ENCODE results near the gene PTPN11.
"Not testable (repeated sequence)": the region's sequence is repeated elsewhere in the genome, so short reads cannot be mapped to it uniquely, and the experiment has no call there.

PTPN11 gene

DNA sequence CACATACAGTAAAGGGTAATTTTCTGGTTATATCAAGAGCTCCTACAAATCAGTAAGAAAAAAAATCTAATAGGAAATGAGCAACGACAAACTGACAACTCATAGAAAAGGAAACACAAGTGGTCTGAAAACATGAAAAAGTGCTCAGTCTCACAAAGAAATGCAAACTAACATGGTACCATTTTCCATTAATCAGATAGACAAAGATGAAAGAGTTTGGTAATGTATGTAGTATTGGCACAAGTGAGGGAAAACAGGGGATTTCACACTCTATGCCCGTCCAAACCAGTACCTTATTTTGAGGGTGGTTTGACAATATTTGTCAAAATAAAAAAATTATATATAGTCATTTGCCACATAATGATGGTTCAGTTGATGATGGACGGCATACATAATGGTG lies 13.2 kb downstream of the PTPN11 start:
- no CpG with 5 or more reads among the region's 3 CpGs for WGBS (ENCODE audit: insufficient coverage)

DNA sequence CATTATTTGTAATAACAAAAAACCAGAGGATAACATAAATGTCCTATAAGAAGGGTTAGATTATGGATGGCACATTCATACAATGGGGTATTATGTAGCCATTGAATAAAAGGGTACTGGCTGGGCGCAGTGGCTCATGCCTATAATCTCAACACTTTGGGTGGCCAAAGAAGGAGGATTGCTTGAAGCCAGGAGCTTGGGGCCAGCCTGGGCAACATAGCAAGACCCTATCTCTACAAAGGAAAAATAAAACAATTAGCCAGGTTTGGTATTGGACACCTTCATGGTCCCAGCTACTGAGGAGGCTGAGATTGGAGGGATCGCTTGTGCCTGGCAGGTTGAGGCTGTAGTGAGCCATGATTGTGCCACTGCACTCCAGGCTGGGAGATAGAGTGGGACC lies 14.8 kb downstream of the PTPN11 start:
- Histone ChIP-seq H3K4me1 (ENCODE audit: control extremely low read depth in 1 of 4, control insufficient read depth in 4 of 4, insufficient read depth in 4 of 4, low read length in 3 of 4) (peaks cover 3 to 16% (median 8%) of the 10 kb centered on the region in 4 experiments), H3K4me3 (ENCODE audit: control insufficient read depth in 1 of 7, extremely low read depth in 1 of 7, insufficient read depth in 4 of 7, low read depth in 2 of 7, low read length in 6 of 7) (no peak overlapping the region), H3K27me3 (replicated peaks in 2 of 5; ENCODE audit: control insufficient read depth in 4 of 5, insufficient read depth in 5 of 5, low read length in 4 of 5) (no peaks in the 10 kb centered on the region), H3K36me3 (ENCODE audit: control insufficient read depth in 4 of 4, insufficient read depth in 4 of 4, low read length in 3 of 4) (peaks cover 0 to 4% (median 0%) of the 10 kb centered on the region in 4 experiments), H3K9me3 (ENCODE audit: control extremely low read depth in 1 of 5, control insufficient read depth in 4 of 5, insufficient read depth in 2 of 5, low read depth in 1 of 5, low read length in 4 of 5) (no peaks in the 10 kb centered on the region), H3K27ac (ENCODE audit: insufficient read depth in 1 of 2, low read depth in 1 of 2, low read length in 2 of 2, poor library complexity in 1 of 2, severe bottlenecking in 2 of 2) (no peak overlapping the region)
- CTCF ChIA-PET, result no interaction called here
- POLR2A ChIA-PET, result no interaction called here
- 94% methylated on average over 2 of the region's 2 CpGs for WGBS (ENCODE audit: insufficient coverage)
- no peak for DNase-seq

More for the DNA sequence above, 13.2 kb downstream of the PTPN11 start:
- ChIA-PET CTCF (no interaction called here), POLR2A (no interaction called here)
- no peak for DNase-seq
- no peaks in the 10 kb centered on the region for H3K27me3 ChIP-seq (replicated peaks in 2 of 5; ENCODE audit: control insufficient read depth in 4 of 5, insufficient read depth in 5 of 5, low read length in 4 of 5)
- H3K27ac ChIP-seq (ENCODE audit: insufficient read depth in 1 of 2, low read depth in 1 of 2, low read length in 2 of 2, poor library complexity in 1 of 2, severe bottlenecking in 2 of 2), result no peak overlapping the region
- no peak overlapping the region for H3K4me3 ChIP-seq (ENCODE audit: control insufficient read depth in 1 of 7, extremely low read depth in 1 of 7, insufficient read depth in 4 of 7, low read depth in 2 of 7, low read length in 6 of 7)
- H3K9me3 ChIP-seq (ENCODE audit: control extremely low read depth in 1 of 5, control insufficient read depth in 4 of 5, insufficient read depth in 2 of 5, low read depth in 1 of 5, low read length in 4 of 5), result no peaks in the 10 kb centered on the region
- H3K4me1 ChIP-seq (ENCODE audit: control extremely low read depth in 1 of 4, control insufficient read depth in 4 of 4, insufficient read depth in 4 of 4, low read length in 3 of 4), result peaks cover 3 to 16% (median 8%) of the 10 kb centered on the region in 4 experiments
- peaks cover 0 to 6% (median 0%) of the 10 kb centered on the region in 4 experiments for H3K36me3 ChIP-seq (ENCODE audit: control insufficient read depth in 4 of 4, insufficient read depth in 4 of 4, low read length in 3 of 4)

DNA sequence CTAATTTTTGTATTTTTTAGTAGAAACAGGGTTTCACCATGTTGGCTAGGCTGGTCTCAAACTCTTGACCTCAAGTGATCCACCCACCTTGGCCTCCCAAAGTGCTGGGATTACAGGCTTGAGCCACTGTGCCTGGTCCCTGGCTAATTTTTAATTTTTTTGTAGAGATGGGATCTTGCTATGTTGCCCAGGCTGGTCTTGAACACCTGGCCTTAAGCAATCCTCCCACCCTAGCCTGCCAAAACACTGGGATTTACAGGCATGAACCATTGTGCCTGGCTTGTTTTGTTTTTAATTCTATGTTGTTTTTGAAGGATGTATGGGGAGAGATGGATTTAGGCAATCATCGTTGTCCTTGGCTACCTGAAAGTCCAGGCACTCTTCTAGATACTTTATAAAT lies 19.9 kb downstream of the PTPN11 start:
- H3K9me3 ChIP-seq (ENCODE audit: control extremely low read depth in 1 of 5, control insufficient read depth in 4 of 5, insufficient read depth in 2 of 5, low read depth in 1 of 5, low read length in 4 of 5); H3K27me3 ChIP-seq (replicated peaks in 2 of 5; ENCODE audit: control insufficient read depth in 4 of 5, insufficient read depth in 5 of 5, low read length in 4 of 5); POLR2A ChIA-PET; H3K36me3 ChIP-seq (ENCODE audit: control insufficient read depth in 4 of 4, insufficient read depth in 4 of 4, low read length in 3 of 4); H3K27ac ChIP-seq (ENCODE audit: insufficient read depth in 1 of 2, low read depth in 1 of 2, low read length in 2 of 2, poor library complexity in 1 of 2, severe bottlenecking in 2 of 2); DNase-seq; CTCF ChIA-PET; H3K4me1 ChIP-seq (ENCODE audit: control extremely low read depth in 1 of 4, control insufficient read depth in 4 of 4, insufficient read depth in 4 of 4, low read length in 3 of 4); H3K4me3 ChIP-seq (ENCODE audit: control insufficient read depth in 1 of 7, extremely low read depth in 1 of 7, insufficient read depth in 4 of 7, low read depth in 2 of 7, low read length in 6 of 7): not testable (repeated sequence)
- WGBS (ENCODE audit: insufficient coverage), result no CpG with 5 or more reads among the region's 1 CpG

DNA sequence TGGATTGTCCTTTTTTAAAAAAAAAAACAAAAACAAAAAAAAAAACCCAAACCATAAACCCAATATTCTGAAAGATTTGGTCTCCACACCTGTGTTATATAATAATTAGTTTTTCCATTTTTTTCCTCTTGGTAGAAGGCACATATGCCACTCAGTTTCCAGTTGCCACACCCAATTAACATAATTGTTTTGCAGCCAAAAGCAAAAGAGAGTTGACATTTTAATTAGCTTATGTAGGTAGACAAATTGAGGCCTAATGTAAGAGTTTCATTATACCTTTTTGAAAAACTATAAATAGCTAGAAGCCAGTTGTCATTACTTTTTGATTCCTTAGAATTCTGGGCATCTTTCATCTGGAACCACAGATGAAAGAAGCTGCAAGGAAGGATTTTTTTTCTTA lies 21.0 kb downstream of the PTPN11 start:
- ChIA-PET CTCF (interaction anchor here (2.8 kb wide), 1 partner anchor 10 kb away, joined by 6 read pairs; no protein-coding TSS in a partner anchor), POLR2A (no interaction called here)

DNA sequence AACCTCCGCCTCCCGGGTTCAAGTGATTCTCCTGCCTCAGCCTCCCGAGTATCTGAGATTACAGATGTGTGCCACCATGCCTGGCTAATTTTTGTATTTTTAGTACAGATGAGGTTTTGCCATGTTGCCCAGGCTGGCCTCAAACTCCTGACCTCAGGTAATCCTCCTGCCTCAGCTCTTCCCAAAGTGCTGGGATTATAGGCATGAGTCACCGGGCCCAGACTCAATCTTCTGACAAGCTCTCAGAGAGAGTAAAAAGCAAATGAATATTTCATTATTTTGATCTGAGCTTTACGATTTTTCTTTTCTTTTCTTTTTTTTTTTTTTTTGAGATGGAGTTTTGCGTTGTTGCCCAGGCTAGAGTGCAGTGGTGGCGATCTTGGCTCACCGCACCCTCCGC lies 21.9 kb downstream of the PTPN11 start:
- not testable (repeated sequence) for H3K36me3 ChIP-seq (ENCODE audit: control insufficient read depth in 4 of 4, insufficient read depth in 4 of 4, low read length in 3 of 4); DNase-seq; H3K9me3 ChIP-seq (ENCODE audit: control extremely low read depth in 1 of 5, control insufficient read depth in 4 of 5, insufficient read depth in 2 of 5, low read depth in 1 of 5, low read length in 4 of 5); H3K27me3 ChIP-seq (replicated peaks in 2 of 5; ENCODE audit: control insufficient read depth in 4 of 5, insufficient read depth in 5 of 5, low read length in 4 of 5); H3K4me1 ChIP-seq (ENCODE audit: control extremely low read depth in 1 of 4, control insufficient read depth in 4 of 4, insufficient read depth in 4 of 4, low read length in 3 of 4); H3K27ac ChIP-seq (ENCODE audit: insufficient read depth in 1 of 2, low read depth in 1 of 2, low read length in 2 of 2, poor library complexity in 1 of 2, severe bottlenecking in 2 of 2); H3K4me3 ChIP-seq (ENCODE audit: control insufficient read depth in 1 of 7, extremely low read depth in 1 of 7, insufficient read depth in 4 of 7, low read depth in 2 of 7, low read length in 6 of 7)
- WGBS (ENCODE audit: insufficient coverage), result 100% methylated on average over 2 of the region's 9 CpGs
- ChIA-PET POLR2A (interaction anchor here (0.5 to 0.6 kb wide), 3 partner anchors 16 to 1813 kb away, joined by 3 to 8 read pairs (median 3); no protein-coding TSS in a partner anchor), CTCF (interaction anchor here (0.6 to 2.8 kb wide), 3 partner anchors 9 to 56 kb away, joined by 3 to 6 read pairs (median 4); no protein-coding TSS in a partner anchor)

More for the DNA sequence above, 21.0 kb downstream of the PTPN11 start:
- no peak for DNase-seq
- H3K4me1 ChIP-seq (ENCODE audit: control extremely low read depth in 1 of 4, control insufficient read depth in 4 of 4, insufficient read depth in 4 of 4, low read length in 3 of 4), result peaks cover 0 to 4% (median 0%) of the 10 kb centered on the region in 4 experiments
- no peak overlapping the region for H3K4me3 ChIP-seq (ENCODE audit: control insufficient read depth in 1 of 7, extremely low read depth in 1 of 7, insufficient read depth in 4 of 7, low read depth in 2 of 7, low read length in 6 of 7)
- H3K27me3 ChIP-seq (replicated peaks in 2 of 5; ENCODE audit: control insufficient read depth in 4 of 5, insufficient read depth in 5 of 5, low read length in 4 of 5), result no peaks in the 10 kb centered on the region
- no peak overlapping the region for H3K27ac ChIP-seq (ENCODE audit: insufficient read depth in 1 of 2, low read depth in 1 of 2, low read length in 2 of 2, poor library complexity in 1 of 2, severe bottlenecking in 2 of 2)
- peaks cover 0 to 3% (median 0%) of the 10 kb centered on the region in 4 experiments for H3K36me3 ChIP-seq (ENCODE audit: control insufficient read depth in 4 of 4, insufficient read depth in 4 of 4, low read length in 3 of 4)
- no peaks in the 10 kb centered on the region for H3K9me3 ChIP-seq (ENCODE audit: control extremely low read depth in 1 of 5, control insufficient read depth in 4 of 5, insufficient read depth in 2 of 5, low read depth in 1 of 5, low read length in 4 of 5)

DNA sequence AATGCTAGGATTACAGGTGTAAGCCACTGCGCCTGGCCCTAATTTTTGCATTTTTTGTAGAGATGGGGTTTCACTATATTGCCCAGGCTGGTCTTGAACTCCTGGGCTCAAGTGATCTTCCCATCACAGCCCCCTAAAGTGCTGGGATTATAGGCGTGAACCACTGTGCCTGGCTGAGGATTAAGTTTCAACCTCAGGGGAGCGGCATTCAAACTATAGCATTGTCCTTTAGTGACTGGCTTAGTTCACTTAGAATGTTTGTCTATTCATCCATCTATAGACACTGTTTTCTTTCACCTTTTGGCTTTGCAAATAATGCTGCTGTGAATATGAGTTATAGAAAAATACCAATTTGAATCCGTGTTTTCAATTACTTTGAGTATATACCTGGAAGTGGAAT lies 25.2 kb downstream of the PTPN11 start:
- ChIA-PET CTCF (no interaction called here), POLR2A (no interaction called here)
- no peaks in the 10 kb centered on the region for H3K9me3 ChIP-seq (ENCODE audit: control extremely low read depth in 1 of 5, control insufficient read depth in 4 of 5, insufficient read depth in 2 of 5, low read depth in 1 of 5, low read length in 4 of 5)
- peaks cover 11 to 30% (median 22%) of the 10 kb centered on the region in 4 experiments for H3K4me1 ChIP-seq (ENCODE audit: control extremely low read depth in 1 of 4, control insufficient read depth in 4 of 4, insufficient read depth in 4 of 4, low read length in 3 of 4)
- H3K27me3 ChIP-seq (replicated peaks in 2 of 5; ENCODE audit: control insufficient read depth in 4 of 5, insufficient read depth in 5 of 5, low read length in 4 of 5), result no peaks in the 10 kb centered on the region
- H3K4me3 ChIP-seq (ENCODE audit: control insufficient read depth in 1 of 7, extremely low read depth in 1 of 7, insufficient read depth in 4 of 7, low read depth in 2 of 7, low read length in 6 of 7), result no peak overlapping the region
- H3K27ac ChIP-seq (ENCODE audit: insufficient read depth in 1 of 2, low read depth in 1 of 2, low read length in 2 of 2, poor library complexity in 1 of 2, severe bottlenecking in 2 of 2), result no peak overlapping the region
- DNase-seq, result no peak
- 100% methylated on average over 1 of the region's 4 CpGs for WGBS (ENCODE audit: insufficient coverage)
- H3K36me3 ChIP-seq (ENCODE audit: control insufficient read depth in 4 of 4, insufficient read depth in 4 of 4, low read length in 3 of 4), result peaks cover 0 to 6% (median 3%) of the 10 kb centered on the region in 4 experiments

DNA sequence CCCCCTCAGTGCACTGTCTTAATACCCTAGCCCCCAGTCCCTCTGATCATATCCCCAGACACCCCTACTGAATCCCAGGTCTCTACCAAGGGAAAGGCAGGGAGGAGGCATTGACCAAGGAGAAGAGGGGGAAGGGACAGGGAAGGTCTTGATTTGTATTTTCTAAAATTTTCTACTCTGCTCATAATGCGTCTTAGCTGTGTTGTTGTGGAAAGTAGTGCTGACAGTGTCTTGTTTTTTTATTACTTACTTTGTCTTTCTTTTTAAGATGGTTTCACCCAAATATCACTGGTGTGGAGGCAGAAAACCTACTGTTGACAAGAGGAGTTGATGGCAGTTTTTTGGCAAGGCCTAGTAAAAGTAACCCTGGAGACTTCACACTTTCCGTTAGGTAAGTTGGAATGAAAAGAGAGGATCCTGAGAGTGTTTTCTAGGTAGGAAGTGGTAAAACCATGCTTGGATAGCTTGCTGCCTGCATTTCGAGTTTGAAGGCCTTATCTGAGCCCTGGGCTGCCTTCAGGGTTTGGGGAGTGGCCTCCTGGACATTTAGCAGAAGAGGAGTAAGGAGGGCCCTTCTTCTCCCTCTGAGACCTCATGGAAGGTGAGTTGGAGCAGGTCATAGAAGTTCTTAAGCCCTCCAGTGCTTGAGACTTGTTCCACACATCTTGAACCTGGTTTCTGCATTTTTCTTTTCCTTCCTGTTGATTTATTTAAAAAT lies 27.4 kb downstream of the PTPN11 start:
- Histone ChIP-seq H3K4me1 (ENCODE audit: control extremely low read depth in 1 of 4, control insufficient read depth in 4 of 4, insufficient read depth in 4 of 4, low read length in 3 of 4) (peaks cover 11 to 30% (median 22%) of the 10 kb centered on the region in 4 experiments), H3K27me3 (replicated peaks in 2 of 5; ENCODE audit: control insufficient read depth in 4 of 5, insufficient read depth in 5 of 5, low read length in 4 of 5) (no peaks in the 10 kb centered on the region), H3K9me3 (ENCODE audit: control extremely low read depth in 1 of 5, control insufficient read depth in 4 of 5, insufficient read depth in 2 of 5, low read depth in 1 of 5, low read length in 4 of 5) (no peaks in the 10 kb centered on the region), H3K4me3 (ENCODE audit: control insufficient read depth in 1 of 7, extremely low read depth in 1 of 7, insufficient read depth in 4 of 7, low read depth in 2 of 7, low read length in 6 of 7) (peak overlapping the region in 1 of 7 experiments; percentile 38), H3K36me3 (ENCODE audit: control insufficient read depth in 4 of 4, insufficient read depth in 4 of 4, low read length in 3 of 4) (peaks cover 10 to 21% (median 16%) of the 10 kb centered on the region in 4 experiments), H3K27ac (ENCODE audit: insufficient read depth in 1 of 2, low read depth in 1 of 2, low read length in 2 of 2, poor library complexity in 1 of 2, severe bottlenecking in 2 of 2) (peak overlapping the region in 1 of 2 experiments; percentile 65)
- POLR2A ChIA-PET, result no interaction called here
- CTCF ChIA-PET, result interaction anchor here (1.5 kb wide), 1 partner anchor 12 kb away, joined by 3 read pairs; no protein-coding TSS in a partner anchor
- DNase-seq, result peak in 1 of 3 donors; percentile 15
- 60% methylated on average over 2 of the region's 3 CpGs for WGBS (ENCODE audit: insufficient coverage)
